Karpas-422 (cell line): Measurements from ENCODE around the gene ATP6V0B. TPM values are rescaled to one million over a fixed set of nuclear protein-coding genes. Genes with fewer than 3 reads are reported as not detected.

Experiments used
- DNase-seq: peaks from one replicate; pipeline ENCODE4 v3.0.0-alpha.2; 2015
- H2AFZ ChIP-seq: fragments of 200-600 bp; sonication (generic); 2 replicates; pipeline ENCODE4 v1.6.1; 2014; ENCODE audit warnings: antibody characterized with exemption, low read length, mixed read lengths
- H3K27ac ChIP-seq: fragments of 200-600 bp; sonication (generic); 2 replicates; pipeline ENCODE4 v1.5.1; 2014; ENCODE audit warnings: mild to moderate bottlenecking, low read length, moderate library complexity
- H3K27me3 ChIP-seq: fragments of 200-600 bp; sonication (generic); 2 replicates; pipeline ENCODE4 v1.6.1; 2014; ENCODE audit warnings: low read length, mixed read lengths
- H3K36me3 ChIP-seq: fragments of 200-600 bp; sonication (generic); 2 replicates; pipeline ENCODE4 v1.6.1; 2014; ENCODE audit warnings: low read length, mixed read lengths; ENCODE audit not compliant: insufficient read depth
- H3K4me1 ChIP-seq: fragments of 200-600 bp; sonication (generic); 2 replicates; pipeline ENCODE4 v1.6.1; 2014; ENCODE audit warnings: mild to moderate bottlenecking, low read length, mixed read lengths
- H3K4me2 ChIP-seq: fragments of 200-600 bp; sonication (generic); 2 replicates; pipeline ENCODE4 v1.6.1; 2014; ENCODE audit warnings: low read length, low read depth, mild to moderate bottlenecking; ENCODE audit not compliant: poor library complexity, severe bottlenecking
- H3K4me3 ChIP-seq: fragments of 200-600 bp; sonication (generic); 2 replicates; pipeline ENCODE4 v1.5.1; 2014; ENCODE audit warnings: mild to moderate bottlenecking, antibody characterized with exemption, low read length, mixed read lengths
- H3K79me2 ChIP-seq: fragments of 200-600 bp; sonication (generic); 2 replicates; pipeline ENCODE4 v1.6.1; 2014; ENCODE audit warnings: mild to moderate bottlenecking, low read length, mixed read lengths
- H3K9ac ChIP-seq: fragments of 200-600 bp; sonication (generic); 2 replicates; pipeline ENCODE4 v1.6.0; 2014; ENCODE audit warnings: low read length
- H3K9me2 ChIP-seq: fragments of 200-600 bp; sonication (generic), shearing (Covaris generic); replicated peaks from 2 replicates; pipeline ENCODE4 v1.6.0; 2014; ENCODE audit warnings: mild to moderate bottlenecking, low read length, moderate library complexity; ENCODE audit not compliant: insufficient read depth
- H3K9me3 ChIP-seq: fragments of 300-700, 200-600 bp; sonication (generic); 2 replicates; pipeline ENCODE4 v1.6.1; 2014; ENCODE audit warnings: low read length, mixed read lengths
- H4K20me1 ChIP-seq: fragments of 200-600 bp; sonication (generic); 2 replicates; pipeline ENCODE4 v1.6.1; 2014; ENCODE audit warnings: mild to moderate bottlenecking, antibody characterized with exemption, low read length, low read depth; ENCODE audit not compliant: insufficient read depth
- total RNA-seq: library from RNA; depleted of rRNA; stranded (reverse); fragments of >200 nt; shearing (Covaris generic); gene quantifications from 2 replicates; pipeline ENCODE4 v1.2.3, GENCODE V29; 2014; ENCODE audit warnings: low replicate concordance

Gene ATP6V0B
- total RNA-seq, 1 experiment from 2014 or later: 386 TPM

DNA sequence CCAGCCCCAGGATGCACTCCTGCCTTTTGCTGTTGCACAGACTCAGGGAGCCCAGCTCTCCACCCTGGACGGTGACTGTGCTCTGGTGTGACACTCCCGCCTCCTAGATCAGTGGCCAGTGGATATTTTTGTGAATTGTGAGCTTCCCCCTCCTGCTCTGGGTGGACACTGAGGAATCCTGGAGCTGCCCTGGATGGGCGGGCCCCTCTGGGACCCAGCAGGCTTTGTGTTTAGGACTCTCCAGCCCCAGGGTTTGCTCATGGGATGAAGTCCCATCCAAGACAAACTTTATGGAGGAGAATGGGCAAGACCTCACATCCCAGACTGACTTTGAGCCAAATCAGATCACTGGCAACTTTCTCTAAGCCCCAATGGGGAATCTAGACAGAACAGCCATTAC, 40.4 kb downstream of the ATP6V0B start:
- Histone ChIP-seq H3K27me3 (no peaks in the 10 kb centered on the region), H3K4me2 (no peak overlapping the region), H3K9me3 (no peaks in the 10 kb centered on the region), H3K9me2 (no peaks in the 10 kb centered on the region), H3K4me3 (no peak overlapping the region), H2AFZ (no peak overlapping the region), H3K9ac (no peak overlapping the region), H3K36me3 (no peaks in the 10 kb centered on the region), H3K27ac (no peak overlapping the region), H4K20me1 (no peaks in the 10 kb centered on the region), H3K79me2 (no peaks in the 10 kb centered on the region), H3K4me1 (no peaks in the 10 kb centered on the region)
- DNase-seq: no peak

GRCh38 chr1:44016041-44016889, 41.5 kb downstream of the ATP6V0B start:
- H3K4me3 ChIP-seq: no peak overlapping the region
- no peaks in the 10 kb centered on the region for H3K9me2 ChIP-seq
- H3K27ac ChIP-seq: no peak overlapping the region
- H2AFZ ChIP-seq: no peak overlapping the region
- DNase-seq: no peak
- H4K20me1 ChIP-seq: no peaks in the 10 kb centered on the region
- no peaks in the 10 kb centered on the region for H3K27me3 ChIP-seq
- H3K4me2 ChIP-seq: no peak overlapping the region
- no peaks in the 10 kb centered on the region for H3K36me3 ChIP-seq
- H3K9ac ChIP-seq: no peak overlapping the region
- H3K9me3 ChIP-seq: no peaks in the 10 kb centered on the region
- H3K4me1 ChIP-seq: no peaks in the 10 kb centered on the region
- H3K79me2 ChIP-seq: no peaks in the 10 kb centered on the region

- no peak overlapping the region for H3K4me2 ChIP-seq
- peaks cover 6% of the 10 kb centered on the region; the same call in 1 of the 2 replicates for H3K4me1 ChIP-seq
- H2AFZ ChIP-seq: no peak overlapping the region
- no peaks in the 10 kb centered on the region for H3K27me3 ChIP-seq
- no peak for DNase-seq
- no peak overlapping the region for H3K4me3 ChIP-seq
- H3K9me2 ChIP-seq: no peaks in the 10 kb centered on the region
- H3K9me3 ChIP-seq: no peaks in the 10 kb centered on the region
- H3K79me2 ChIP-seq: no peaks in the 10 kb centered on the region
- no peaks in the 10 kb centered on the region for H3K36me3 ChIP-seq
- no peaks in the 10 kb centered on the region for H4K20me1 ChIP-seq
- no peak overlapping the region for H3K9ac ChIP-seq
- no peak overlapping the region for H3K27ac ChIP-seq
These were observed 42.2 kb downstream of the ATP6V0B start for GRCh38 chr1:44016890-44017400.

- Histone ChIP-seq H3K27ac (no peak overlapping the region), H3K79me2 (no peaks in the 10 kb centered on the region), H3K4me1 (peaks cover 15% of the 10 kb centered on the region), H4K20me1 (no peaks in the 10 kb centered on the region), H3K9me3 (no peaks in the 10 kb centered on the region), H3K9ac (no peak overlapping the region), H3K4me2 (no peak overlapping the region), H3K27me3 (no peaks in the 10 kb centered on the region), H3K4me3 (no peak overlapping the region), H3K36me3 (no peaks in the 10 kb centered on the region), H2AFZ (no peak overlapping the region), H3K9me2 (no peaks in the 10 kb centered on the region)
- DNase-seq: no peak
These were observed 44.7 kb downstream of the ATP6V0B start for GRCh38 chr1:44019466-44019948.

GRCh38 chr1:44020464-44020863, 45.7 kb downstream of the ATP6V0B start:
- H2AFZ ChIP-seq: no peak overlapping the region
- no peaks in the 10 kb centered on the region for H3K9me3 ChIP-seq
- H3K4me3 ChIP-seq: no peak overlapping the region
- no peaks in the 10 kb centered on the region for H3K79me2 ChIP-seq
- H4K20me1 ChIP-seq: no peaks in the 10 kb centered on the region
- no peak overlapping the region for H3K27ac ChIP-seq
- H3K9me2 ChIP-seq: no peaks in the 10 kb centered on the region
- no peaks in the 10 kb centered on the region for H3K27me3 ChIP-seq
- peaks cover 25% of the 10 kb centered on the region for H3K4me1 ChIP-seq
- H3K36me3 ChIP-seq: no peaks in the 10 kb centered on the region
- DNase-seq: no peak
- no peak overlapping the region for H3K4me2 ChIP-seq
- no peak overlapping the region for H3K9ac ChIP-seq

- Histone ChIP-seq H2AFZ (no peak overlapping the region), H3K4me1 (peaks cover 32% of the 10 kb centered on the region), H3K9me2 (no peaks in the 10 kb centered on the region), H3K27ac (no peak overlapping the region), H3K9me3 (no peaks in the 10 kb centered on the region), H3K4me3 (no peak overlapping the region), H3K4me2 (no peak overlapping the region), H3K79me2 (no peaks in the 10 kb centered on the region), H3K27me3 (no peaks in the 10 kb centered on the region), H4K20me1 (no peaks in the 10 kb centered on the region), H3K9ac (no peak overlapping the region), H3K36me3 (no peaks in the 10 kb centered on the region)
- DNase-seq: no peak
These were observed 46.4 kb downstream of the ATP6V0B start for GRCh38 chr1:44021156-44021555.

GRCh38 chr1:44021581-44022321, 47.0 kb downstream of the ATP6V0B start:
- Histone ChIP-seq H3K4me2 (no peak overlapping the region), H3K27ac (no peak overlapping the region), H3K4me1 (peaks cover 38% of the 10 kb centered on the region), H3K4me3 (no peak overlapping the region), H3K27me3 (no peaks in the 10 kb centered on the region), H3K9me2 (no peaks in the 10 kb centered on the region), H3K9me3 (no peaks in the 10 kb centered on the region), H3K36me3 (no peaks in the 10 kb centered on the region), H4K20me1 (no peaks in the 10 kb centered on the region), H2AFZ (no peak overlapping the region), H3K9ac (no peak overlapping the region), H3K79me2 (no peaks in the 10 kb centered on the region)
- no peak for DNase-seq
